Measurements from ENCODE around the gene TNRC6C.

- TF ChIP-seq NFYB (CRISPR knock-in tag; IDR thresholded peaks at IDR 0.05) (no peak), RBM22 (optimal IDR thresholded peaks at IDR 0.05; ENCODE audit: low read length) (no peak), ZNF468 (CRISPR knock-in tag; IDR thresholded peaks at IDR 0.05) (no peak), CTCF (CRISPR knock-in tag; IDR thresholded peaks at IDR 0.05) (no peak)
- TF ChIP-seq, protein P1, sequence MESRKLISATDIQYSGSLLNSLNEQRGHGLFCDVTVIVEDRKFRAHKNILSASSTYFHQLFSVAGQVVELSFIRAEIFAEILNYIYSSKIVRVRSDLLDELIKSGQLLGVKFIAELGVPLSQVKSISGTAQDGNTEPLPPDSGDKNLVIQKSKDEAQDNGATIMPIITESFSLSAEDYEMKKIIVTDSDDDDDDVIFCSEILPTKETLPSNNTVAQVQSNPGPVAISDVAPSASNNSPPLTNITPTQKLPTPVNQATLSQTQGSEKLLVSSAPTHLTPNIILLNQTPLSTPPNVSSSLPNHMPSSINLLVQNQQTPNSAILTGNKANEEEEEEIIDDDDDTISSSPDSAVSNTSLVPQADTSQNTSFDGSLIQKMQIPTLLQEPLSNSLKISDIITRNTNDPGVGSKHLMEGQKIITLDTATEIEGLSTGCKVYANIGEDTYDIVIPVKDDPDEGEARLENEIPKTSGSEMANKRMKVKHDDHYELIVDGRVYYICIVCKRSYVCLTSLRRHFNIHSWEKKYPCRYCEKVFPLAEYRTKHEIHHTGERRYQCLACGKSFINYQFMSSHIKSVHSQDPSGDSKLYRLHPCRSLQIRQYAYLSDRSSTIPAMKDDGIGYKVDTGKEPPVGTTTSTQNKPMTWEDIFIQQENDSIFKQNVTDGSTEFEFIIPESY (CRISPR knock-in tag; IDR thresholded peaks at IDR 0.05), result no peak
Measured at GRCh38 chr17:78007647-78008046, 49.1 kb downstream of the TNRC6C start.
